ENCODE data around the gene PABPN1L. TPM values are rescaled to one million over a fixed set of nuclear protein-coding genes. Genes with fewer than 3 reads are reported as not detected.
A peak's percentile ranks its signal among the peaks of the same experiment; 100 is the strongest.

PABPN1L gene
- total RNA-seq, 1 experiment from 2014 or later, result 0.57 TPM

- TF ChIP-seq MAX (IDR thresholded peaks at IDR 0.05), result no peak
- no peak for TF ChIP-seq FOSL1 (IDR thresholded peaks at IDR 0.05; ENCODE audit: low read depth)
- no peak for TF ChIP-seq CBX3 (IDR thresholded peaks at IDR 0.05; ENCODE audit: low read depth)
- TF ChIP-seq SP1 (IDR thresholded peaks at IDR 0.05; ENCODE audit: low read depth), result no peak
- no peak for TF ChIP-seq EZH2 (IDR thresholded peaks at IDR 0.05)
- TF ChIP-seq POLR2AphosphoS5 (IDR thresholded peaks at IDR 0.05; ENCODE audit: low read depth, low read length), result no peak
- no peak for TF ChIP-seq ELF1 (IDR thresholded peaks at IDR 0.05; ENCODE audit: borderline replicate concordance, low read depth)
- TF ChIP-seq POLR2A (IDR thresholded peaks at IDR 0.05; ENCODE audit: borderline replicate concordance, extremely low read depth, insufficient read depth, insufficient read length), result no peak
Observed at GRCh38 chr16:88833086-88833485, 33.4 kb downstream of the PABPN1L start (continued).

DNA sequence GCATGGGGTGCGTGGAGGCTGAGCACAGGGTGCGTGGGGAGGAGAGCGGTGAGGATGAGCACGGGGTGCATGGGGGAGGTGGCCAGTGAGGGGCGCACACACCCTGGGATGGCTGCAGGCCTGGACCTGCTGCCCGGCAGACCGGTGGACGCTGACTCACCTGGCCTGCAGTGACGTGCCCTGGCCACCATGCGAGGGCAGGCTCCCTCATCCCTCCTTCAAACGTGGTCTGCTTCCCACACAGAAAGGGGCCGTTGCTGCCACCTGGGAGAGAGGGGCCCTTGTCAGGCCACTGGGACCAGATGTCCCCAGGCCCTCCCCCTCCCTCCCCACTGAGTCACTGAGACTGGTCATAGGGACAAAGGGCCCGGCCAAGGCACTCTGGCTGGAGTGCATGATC is 34.6 kb downstream of the PABPN1L start:
- Histone ChIP-seq H3K27ac (ENCODE audit: low read depth, low read length) (no peak overlapping the region), H3K9me3 (ENCODE audit: control insufficient read depth in 1 of 2, insufficient read depth in 1 of 2, low read depth in 1 of 2, low read length in 2 of 2) (no peaks in the 10 kb centered on the region), H3K4me3 (replicated peaks in 1 of 2; ENCODE audit: low read depth in 1 of 2, low read length in 2 of 2) (no peak overlapping the region), H3K36me3 (ENCODE audit: control insufficient read depth in 1 of 2, insufficient read depth in 2 of 2, low read length in 2 of 2) (no peaks in the 10 kb centered on the region), H3K27me3 (ENCODE audit: insufficient read depth, low read length) (no peaks in the 10 kb centered on the region), H3K4me2 (ENCODE audit: low read length) (no peak overlapping the region), H3K9me2 (ENCODE audit: insufficient read depth) (no peaks in the 10 kb centered on the region), H3K9ac (ENCODE audit: low read length) (no peak overlapping the region), H4K20me1 (ENCODE audit: insufficient read depth) (no peaks in the 10 kb centered on the region), H2AFZ (ENCODE audit: low read depth, low read length, poor library complexity, severe bottlenecking) (no peak overlapping the region), H3K79me2 (ENCODE audit: insufficient read depth, low read length) (no peaks in the 10 kb centered on the region), H3K4me1 (ENCODE audit: control insufficient read depth in 1 of 2, insufficient read depth in 2 of 2, low read length in 2 of 2) (peaks cover 0 to 4% of the 10 kb centered on the region in 2 experiments; a peak in 1 of 4 replicates)
- no TSS peak for BruUV-seq (replicated peaks)
- CTCF ChIA-PET, result no interaction called here
- ATAC-seq (peak; percentile 63), DNase-seq (ENCODE audit: low read depth, low spot score) (no peak)
- RAD21 ChIA-PET (ENCODE audit: low non-redundant PET in 1 of 2, low total read pairs in 2 of 2, uncharacterized antibody in 2 of 2, unreplicated experiment in 2 of 2), result no interaction called here
- TF ChIP-seq ELF1 (IDR thresholded peaks at IDR 0.05; ENCODE audit: borderline replicate concordance, low read depth) (no peak), CTCF (IDR thresholded peaks at IDR 0.05 in 2 of 3, conservative IDR thresholded peaks at IDR 0.05 in 1 of 3; ENCODE audit: borderline replicate concordance in 1 of 3, insufficient read depth in 1 of 3, low read depth in 2 of 3, low read length in 2 of 3) (peak in 2 of 3 experiments; percentile 13 to 18; a peak in 3 of 6 replicates)
- POLR2A ChIA-PET, result no interaction called here
- intact Hi-C loops (cut with micrococcal nuclease), result no loop called here

Data from HCT116 (cell line).